Body of pancreas (tissue), 4 donors: ENCODE measurements around the gene ACVR1B. TPM values are rescaled to one million over a fixed set of nuclear protein-coding genes. Genes with fewer than 3 reads are reported as not detected.

Source experiments
- ATAC-seq: fragments of 150-250 bp; one replicate; pipeline ENCODE4 v1.9.1; 2016
- DNase-seq, 4 donors: peaks; one replicate each; pipeline ENCODE4 v3.0.0-alpha.2; 2019
- H3K27ac ChIP-seq, 4 donors: fragments of 200-600 bp; sonication (generic); 1 replicate in 3 of 4; 2 replicates in 1 of 4; pipeline versions ENCODE4 v1.5.1 to v1.6.1; 2016 to 2019; ENCODE audit warnings: mild to moderate bottlenecking in 1 of 4, mixed read lengths in 1 of 4, moderate library complexity in 1 of 4
- H3K27me3 ChIP-seq, 2 donors: fragments of 200-600 bp; sonication (generic); one replicate each; pipeline ENCODE4 v1.6.0; 2016; ENCODE audit warnings: mild to moderate bottlenecking in 1 of 2
- H3K36me3 ChIP-seq, 2 donors: fragments of 200-600 bp; sonication (generic); replicated peaks in 1 of 2; 2 replicates each; pipeline ENCODE4 v1.5.1; 2016; ENCODE audit warnings: low read depth in 2 of 2; ENCODE audit not compliant: insufficient read depth in 1 of 2
- H3K4me1 ChIP-seq: fragments of 200-600 bp; sonication (generic); one replicate; pipeline ENCODE4 v1.6.0; 2016
- H3K4me3 ChIP-seq, 2 donors: fragments of 200-600 bp; sonication (generic); 1 replicate in 1 of 2; 2 replicates in 1 of 2; pipeline ENCODE4 v1.5.1; 2016 to 2019
- H3K9me3 ChIP-seq, 3 donors: fragments of 200-600 bp; sonication (generic); 1 replicate in 2 of 3; 2 replicates in 1 of 3; pipeline ENCODE4 v1.5.1; 2016
- CTCF ChIP-seq, 7 experiments: fragments of 450-650 bp in 4 of 7; fragments of 200-600 bp in 3 of 7; sonication (generic) in 3 of 7; IDR thresholded peaks; one replicate each; pipeline ENCODE4 v1.5.1; 2016 to 2019; ENCODE audit warnings: antibody characterized with exemption in 7 of 7
- POLR2A ChIP-seq, 3 donors: fragments of 450-650 bp; IDR thresholded peaks; one replicate each; pipeline ENCODE4 v1.6.1; 2016; ENCODE audit warnings: antibody characterized with exemption in 3 of 3, mild to moderate bottlenecking in 2 of 3
- WGBS, 2 donors: methylation state at CpG; one replicate each; pipeline ENCODE4 v1.1.5; 2017; 5-methylcytosine and 5-hydroxymethylcytosine counted together
- intact Hi-C: fragments of 100-400 bp; cut with DNase I; formaldehyde crosslinking; loops from one replicate; pipeline ENCODE4 v1.15.1; 2023
- total RNA-seq, 2 donors: library from RNA; depleted of rRNA; stranded (reverse); fragments of >200 nt; gene quantifications; one replicate each; pipeline ENCODE4 v1.1.0, GENCODE V29; 2016

Gene ACVR1B
- total RNA-seq, 2 donors from 2014 or later, result 19.8 to 21.8 TPM

DNA sequence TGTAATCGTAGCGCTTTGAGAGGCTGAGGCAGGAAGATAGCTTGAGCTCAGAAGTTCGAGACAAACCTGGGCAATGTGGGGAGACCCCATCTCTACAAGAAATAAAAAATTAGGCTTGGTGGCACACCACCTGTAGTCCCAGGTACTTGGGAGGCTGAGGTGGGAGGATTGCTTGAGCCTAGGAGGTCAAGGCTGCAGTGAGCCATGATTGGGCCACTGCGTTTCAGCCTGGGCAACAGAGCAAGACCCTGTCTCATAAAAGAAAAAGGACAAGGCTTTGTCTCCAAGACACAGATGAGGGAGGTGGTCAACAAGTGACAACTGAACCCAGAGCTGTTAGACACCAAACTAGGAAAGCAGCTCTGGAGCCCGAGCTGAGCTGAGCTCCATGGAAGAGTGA, 40.7 kb downstream of the ACVR1B start:
- TF ChIP-seq POLR2A (IDR thresholded peaks at IDR 0.05) (no peak), CTCF (IDR thresholded peaks at IDR 0.05) (no peak)
- Histone ChIP-seq H3K27ac (no peak overlapping the region), H3K9me3 (no peaks in the 10 kb centered on the region), H3K27me3 (no peaks in the 10 kb centered on the region), H3K4me1 (no peaks in the 10 kb centered on the region), H3K4me3 (no peak overlapping the region), H3K36me3 (peaks cover 0 to 29% of the 10 kb centered on the region in 2 donors)
- DNase-seq (no peak), ATAC-seq (no peak)
- 84 to 86% methylated on average over 5 of the region's 5 CpGs for WGBS, 2 donors
- intact Hi-C loops, result no loop called here

DNA sequence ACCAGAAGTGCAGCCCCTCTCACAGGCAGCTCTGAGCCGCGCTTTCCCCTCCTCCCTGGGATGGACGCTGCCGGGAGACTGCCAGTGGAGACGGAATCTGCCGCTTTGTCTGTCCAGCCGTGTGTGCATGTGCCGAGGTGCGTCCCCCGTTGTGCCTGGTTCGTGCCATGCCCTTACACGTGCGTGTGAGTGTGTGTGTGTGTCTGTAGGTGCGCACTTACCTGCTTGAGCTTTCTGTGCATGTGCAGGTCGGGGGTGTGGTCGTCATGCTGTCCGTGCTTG, 43.0 kb downstream of the ACVR1B start:
- H3K4me3 ChIP-seq, result no peak overlapping the region
- H3K27me3 ChIP-seq, result no peaks in the 10 kb centered on the region
- H3K27ac ChIP-seq, result no peak overlapping the region
- no peaks in the 10 kb centered on the region for H3K4me1 ChIP-seq
- no peak for ATAC-seq
- no peak for DNase-seq
- H3K36me3 ChIP-seq, result peaks cover 0 to 31% of the 10 kb centered on the region in 2 donors
- intact Hi-C loops, result no loop called here
- TF ChIP-seq POLR2A (IDR thresholded peaks at IDR 0.05) (no peak), CTCF (IDR thresholded peaks at IDR 0.05) (no peak)
- H3K9me3 ChIP-seq, result no peaks in the 10 kb centered on the region
- 94 to 96% methylated on average over 15 to 17 of the region's 17 CpGs for WGBS, 2 donors

DNA sequence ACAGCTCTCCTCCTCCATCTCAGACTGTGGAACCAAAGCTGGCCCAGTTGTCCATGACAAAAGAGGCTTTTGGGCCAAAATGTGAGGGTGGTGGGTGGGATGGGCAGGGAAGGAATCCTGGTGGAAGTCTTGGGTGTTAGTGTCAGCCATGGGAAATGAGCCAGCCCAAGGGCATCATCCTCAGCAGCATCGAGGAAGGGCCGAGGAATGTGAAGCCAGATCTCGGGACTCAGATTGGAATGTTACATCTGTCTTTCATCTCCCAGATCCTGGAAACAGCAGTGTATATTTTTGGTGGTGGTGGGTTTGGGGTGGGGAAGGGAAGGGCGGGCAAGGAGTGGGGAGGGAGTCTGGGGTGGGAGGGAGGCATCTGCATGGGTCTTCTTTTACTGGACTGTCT, 43.5 kb downstream of the ACVR1B start:
- no peak overlapping the region for H3K27ac ChIP-seq
- intact Hi-C loops, result no loop called here
- H3K27me3 ChIP-seq, result no peaks in the 10 kb centered on the region
- ATAC-seq, result no peak
- WGBS, 2 donors, result 82 to 85% methylated on average over 4 of the region's 4 CpGs
- H3K36me3 ChIP-seq, result peaks cover 0 to 31% of the 10 kb centered on the region in 2 donors
- H3K9me3 ChIP-seq, result no peaks in the 10 kb centered on the region
- TF ChIP-seq POLR2A (IDR thresholded peaks at IDR 0.05), result no peak
- no peak for TF ChIP-seq CTCF (IDR thresholded peaks at IDR 0.05)
- DNase-seq, result no peak
- H3K4me1 ChIP-seq, result no peaks in the 10 kb centered on the region
- H3K4me3 ChIP-seq, result no peak overlapping the region

GRCh38 chr12:51997136-51997535, 45.6 kb downstream of the ACVR1B start:
- no peak for DNase-seq
- intact Hi-C loops, result no loop called here
- Histone ChIP-seq H3K36me3 (peaks cover 0 to 26% of the 10 kb centered on the region in 2 donors), H3K9me3 (no peaks in the 10 kb centered on the region), H3K4me3 (no peak overlapping the region), H3K27ac (no peak overlapping the region), H3K4me1 (no peaks in the 10 kb centered on the region), H3K27me3 (no peaks in the 10 kb centered on the region)
- 91 to 95% methylated on average over 5 of the region's 5 CpGs for WGBS, 2 donors
- no peak for TF ChIP-seq CTCF (IDR thresholded peaks at IDR 0.05)
- no peak for TF ChIP-seq POLR2A (IDR thresholded peaks at IDR 0.05)
- ATAC-seq, result no peak

DNA sequence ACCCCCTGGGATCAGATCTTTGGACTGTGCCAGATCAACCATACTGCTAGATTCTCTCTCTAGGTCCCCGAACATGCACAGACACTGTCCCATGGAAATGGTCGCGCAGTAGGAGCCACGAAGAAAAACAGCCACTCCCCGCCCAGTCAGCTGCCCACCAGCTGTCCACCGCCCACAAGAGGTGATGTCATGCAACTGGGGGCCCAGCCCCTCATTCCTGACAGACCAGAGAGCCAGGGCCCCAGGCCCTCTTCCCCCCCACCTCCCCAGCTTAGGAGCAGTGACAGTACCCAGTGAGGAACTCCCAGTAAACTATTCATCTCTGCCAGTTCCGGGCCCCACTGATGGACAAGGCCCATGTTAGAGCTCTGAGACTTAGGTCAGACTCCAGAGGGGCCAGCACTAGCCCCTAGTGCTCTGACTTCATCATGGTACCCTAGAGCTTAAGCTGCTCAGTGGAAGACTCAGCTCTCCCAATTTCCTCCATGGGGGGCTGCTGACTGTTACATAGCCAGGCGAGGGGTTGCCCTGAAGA, 51.6 kb downstream of the ACVR1B start:
- 79 to 87% methylated on average over 5 to 8 of the region's 8 CpGs for WGBS, 2 donors
- intact Hi-C loops, result no loop called here
- H3K27me3 ChIP-seq, result no peaks in the 10 kb centered on the region
- ATAC-seq (no peak), DNase-seq (no peak)
- H3K4me1 ChIP-seq, result peaks cover 18% of the 10 kb centered on the region
- H3K9me3 ChIP-seq, result no peaks in the 10 kb centered on the region
- no peak overlapping the region for H3K4me3 ChIP-seq
- H3K27ac ChIP-seq, result no peak overlapping the region
- no peak for TF ChIP-seq CTCF (IDR thresholded peaks at IDR 0.05)
- H3K36me3 ChIP-seq, result peaks cover 0 to under 1% of the 10 kb centered on the region in 2 donors
